Activated CD4-positive, alpha-beta T cell treated with anti-CD3 and anti-CD28 coated beads, Interleukin-2, Interleukin-4, amounts not matched to agents 100 ng/mL and 50 ng/mL, durations not matched to agents 16 hours and 8 hours (primary cell): Measurements from ENCODE around the gene CYP8B1.
"Not testable (repeated sequence)": the region's sequence is repeated elsewhere in the genome, so short reads cannot be mapped to it uniquely, and the experiment has no call there.

Experiments used
- DNase-seq: peaks from one replicate; pipeline ENCODE4 v3.0.0-alpha.2; 2020; ENCODE audit warnings: low spot score

Gene CYP8B1

DNA sequence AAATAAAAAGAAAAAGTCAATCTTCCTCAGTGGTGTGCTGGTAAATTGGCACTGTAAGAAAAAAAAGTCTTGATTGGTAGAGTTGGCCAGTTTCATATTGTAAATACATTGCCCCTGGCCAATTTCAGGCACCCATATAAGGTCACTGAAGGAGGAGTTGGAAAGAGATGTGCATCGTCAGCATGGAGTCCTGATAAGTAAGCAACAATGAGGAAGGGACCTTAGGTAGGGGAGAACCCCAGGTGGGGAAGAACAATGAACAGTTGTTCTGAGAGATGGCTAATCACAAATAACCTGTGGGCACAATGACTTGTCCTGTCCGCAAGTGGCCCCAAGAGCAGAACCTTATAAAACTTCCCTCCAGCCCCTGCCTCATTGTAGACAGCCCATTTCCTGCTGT is 8.6 kb upstream of the CYP8B1 start:
- DNase-seq: no peak

DNA sequence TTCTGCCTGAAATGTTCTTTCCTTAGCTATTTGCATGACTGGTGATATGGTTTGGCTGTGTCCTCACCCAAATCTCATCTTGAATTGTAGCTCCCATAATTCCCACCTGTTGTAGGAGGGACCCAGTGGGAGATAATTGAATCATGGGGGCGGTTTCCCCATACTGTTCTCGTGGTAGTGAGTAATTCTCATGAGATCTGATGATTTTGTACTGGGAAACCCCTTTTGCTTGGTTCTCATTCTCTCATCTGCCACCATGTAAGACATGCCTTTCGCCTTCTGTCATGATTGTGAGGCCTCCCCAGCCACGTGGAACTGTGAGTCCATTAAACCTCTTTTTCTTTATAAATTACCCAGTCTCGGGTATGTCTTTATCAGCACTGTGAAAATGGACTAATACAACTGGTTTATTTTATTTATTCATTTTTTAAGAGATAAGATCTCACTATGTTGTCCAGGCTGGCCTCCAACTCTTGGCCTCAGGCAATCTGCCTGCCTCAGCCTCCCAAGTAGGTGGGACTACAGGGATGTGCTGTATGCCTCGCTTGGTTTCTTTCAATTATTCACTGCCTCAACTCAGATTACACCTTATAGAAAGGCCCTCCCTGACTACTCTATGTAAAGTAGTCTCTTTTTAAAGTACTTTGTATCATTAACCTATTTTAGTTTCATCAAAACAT is 7.7 kb upstream of the CYP8B1 start:
- DNase-seq: not testable (repeated sequence)

DNA sequence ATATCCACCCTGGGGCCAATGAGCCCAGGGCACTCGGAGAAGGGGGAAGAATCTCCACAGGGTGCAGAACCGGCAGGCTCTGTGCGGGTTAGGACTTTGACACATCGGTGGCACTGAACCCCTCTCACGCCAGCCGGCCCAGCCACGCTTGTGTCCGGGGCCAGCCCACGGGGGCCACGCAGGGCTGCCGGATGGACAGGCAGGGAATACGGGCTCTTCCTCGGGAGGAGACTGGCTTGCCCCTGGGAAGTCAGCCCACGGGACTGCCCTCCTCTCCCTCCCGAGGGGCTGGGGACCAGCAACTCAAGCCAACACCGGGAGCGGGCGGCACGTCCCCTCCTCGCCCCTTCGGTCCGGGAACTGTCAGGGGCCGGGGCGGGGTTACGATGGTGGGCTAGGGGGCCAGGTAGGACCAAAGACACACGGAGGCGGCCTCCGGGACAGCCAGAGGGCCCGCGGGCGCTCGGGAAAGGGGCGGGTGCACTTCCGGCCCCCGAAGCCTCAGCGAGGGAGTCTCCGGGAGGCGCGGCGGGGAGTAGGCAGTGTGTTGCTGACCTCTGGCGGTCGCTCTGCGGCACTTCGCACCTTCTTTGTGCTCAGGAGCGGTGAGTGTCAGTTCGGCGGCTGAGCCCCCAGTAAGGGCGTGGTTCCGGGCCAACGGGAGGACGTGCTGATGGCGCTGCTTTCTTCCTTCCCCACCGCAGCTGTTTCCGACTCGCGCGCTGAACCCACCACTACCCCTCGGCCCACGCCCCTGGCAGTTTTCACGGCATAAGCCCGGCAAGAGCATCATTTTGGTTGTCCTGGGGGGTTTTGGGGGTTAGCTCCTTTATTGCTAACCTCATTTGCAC is 5.1 kb upstream of the CYP8B1 start:
- DNase-seq: peak; percentile 92

DNA sequence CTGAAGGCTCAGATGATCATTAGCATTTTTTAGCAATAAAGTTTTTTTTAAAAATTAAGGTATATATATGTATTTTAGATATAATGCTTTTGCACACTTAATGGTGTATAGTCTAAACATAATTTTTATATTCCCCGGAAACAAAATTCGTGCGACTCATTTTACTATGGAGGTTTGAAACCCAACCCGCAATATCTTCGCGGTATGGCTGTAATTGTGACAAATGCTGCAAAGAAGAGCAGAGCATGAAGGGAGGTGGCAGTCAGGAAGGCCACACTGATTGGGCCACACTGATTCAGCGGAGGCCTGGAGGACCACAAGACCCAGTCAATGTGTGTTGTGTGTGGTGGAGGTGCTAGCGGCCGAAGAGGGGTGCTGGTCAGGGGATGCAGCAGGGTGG is 4.5 kb upstream of the CYP8B1 start:
- DNase-seq: no peak

DNA sequence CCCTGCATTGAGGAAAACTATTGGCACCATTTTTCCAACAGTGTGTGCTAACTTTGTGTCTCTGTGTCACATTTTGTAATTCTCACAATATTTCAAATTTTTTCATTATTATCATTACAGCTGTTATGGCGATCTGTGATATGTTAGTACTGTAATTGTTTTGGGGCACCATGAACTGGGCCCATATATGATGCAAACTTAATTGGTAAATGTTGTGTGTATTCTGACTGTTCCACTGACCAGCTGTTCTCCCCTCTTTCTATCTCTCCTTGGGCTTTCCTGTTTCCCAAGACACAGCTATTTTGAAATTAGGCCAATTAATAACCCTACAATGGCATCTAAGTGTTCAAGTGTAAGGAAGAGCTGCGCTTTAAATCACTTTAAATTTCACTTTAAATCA is 2.2 kb upstream of the CYP8B1 start:
- DNase-seq: no peak

DNA sequence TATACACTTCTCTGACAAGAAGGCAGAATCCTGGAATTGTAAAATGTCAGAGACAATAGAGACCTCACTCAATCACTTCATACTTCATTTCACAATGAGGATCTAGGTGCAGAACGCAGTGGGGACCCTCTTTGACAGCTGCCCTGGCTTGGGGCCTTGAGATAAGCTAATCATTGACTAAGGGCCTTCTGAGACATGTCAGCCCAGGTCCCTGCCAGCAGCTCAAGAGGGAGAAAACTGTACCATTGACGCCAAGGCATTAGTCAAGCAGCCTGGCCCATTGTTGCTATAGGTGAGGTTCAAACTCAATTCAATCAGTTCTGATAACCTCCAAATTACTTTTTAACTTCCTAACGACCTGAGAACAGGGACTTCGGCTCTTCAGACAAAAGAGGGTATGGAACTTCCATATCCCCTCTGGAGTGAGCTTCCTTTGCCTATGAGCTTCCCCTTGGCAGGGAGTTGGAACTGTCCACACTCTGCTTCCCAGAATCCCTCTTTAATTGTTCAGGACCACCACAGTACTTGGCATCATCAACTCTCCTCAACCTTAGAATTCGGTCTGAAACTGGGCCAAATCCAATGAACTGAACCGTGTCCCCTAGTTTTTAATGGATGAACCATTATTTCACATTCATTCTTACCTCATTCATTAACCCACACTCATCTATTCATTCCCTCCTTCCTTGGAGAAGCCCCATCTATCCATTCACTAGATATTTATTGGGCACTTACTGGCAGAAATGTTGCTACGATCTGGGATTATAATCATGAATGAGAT is 1.5 kb upstream of the CYP8B1 start:
- no peak for DNase-seq

DNA sequence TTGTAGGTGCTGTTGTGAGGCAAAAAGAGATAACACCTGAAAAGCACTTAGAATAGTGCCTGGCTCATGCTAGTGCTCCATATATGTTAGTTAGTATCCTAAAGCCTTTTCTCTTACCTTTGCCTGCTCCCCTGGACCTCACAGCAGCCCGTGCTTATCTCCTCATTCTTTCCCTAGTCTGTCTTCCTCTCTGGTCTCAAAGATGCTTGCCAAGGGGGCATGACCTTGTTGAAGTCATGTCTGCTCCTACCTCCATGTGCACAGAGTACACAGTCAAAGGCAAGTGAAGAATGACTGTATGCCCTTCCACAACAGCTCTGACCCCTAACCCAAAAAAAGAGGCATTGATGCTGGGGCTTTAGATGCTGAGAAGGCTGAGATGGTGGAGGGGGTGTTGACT is 722 bp upstream of the CYP8B1 start:
- DNase-seq: no peak

DNA sequence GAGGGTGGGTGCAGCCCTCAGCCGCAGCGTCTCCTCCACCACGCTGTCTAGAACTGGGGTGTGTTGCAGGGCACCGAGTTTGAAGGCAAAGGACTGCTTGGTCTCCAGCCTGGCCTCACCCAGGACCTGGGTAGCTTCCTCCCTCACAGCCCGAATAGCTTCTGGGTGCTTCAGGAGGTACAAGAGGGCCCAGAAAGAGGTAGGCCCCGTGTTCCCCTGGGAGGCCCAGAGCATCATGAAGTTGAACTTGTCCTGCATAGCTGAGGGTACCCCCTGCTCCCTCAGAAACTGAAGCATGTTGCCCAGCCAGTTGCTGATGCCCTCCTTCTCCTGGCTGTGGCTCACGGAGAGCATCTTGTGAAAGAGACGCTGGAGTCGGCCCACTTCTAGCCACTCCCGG is 930 bp downstream of the CYP8B1 start:
- DNase-seq: no peak

DNA sequence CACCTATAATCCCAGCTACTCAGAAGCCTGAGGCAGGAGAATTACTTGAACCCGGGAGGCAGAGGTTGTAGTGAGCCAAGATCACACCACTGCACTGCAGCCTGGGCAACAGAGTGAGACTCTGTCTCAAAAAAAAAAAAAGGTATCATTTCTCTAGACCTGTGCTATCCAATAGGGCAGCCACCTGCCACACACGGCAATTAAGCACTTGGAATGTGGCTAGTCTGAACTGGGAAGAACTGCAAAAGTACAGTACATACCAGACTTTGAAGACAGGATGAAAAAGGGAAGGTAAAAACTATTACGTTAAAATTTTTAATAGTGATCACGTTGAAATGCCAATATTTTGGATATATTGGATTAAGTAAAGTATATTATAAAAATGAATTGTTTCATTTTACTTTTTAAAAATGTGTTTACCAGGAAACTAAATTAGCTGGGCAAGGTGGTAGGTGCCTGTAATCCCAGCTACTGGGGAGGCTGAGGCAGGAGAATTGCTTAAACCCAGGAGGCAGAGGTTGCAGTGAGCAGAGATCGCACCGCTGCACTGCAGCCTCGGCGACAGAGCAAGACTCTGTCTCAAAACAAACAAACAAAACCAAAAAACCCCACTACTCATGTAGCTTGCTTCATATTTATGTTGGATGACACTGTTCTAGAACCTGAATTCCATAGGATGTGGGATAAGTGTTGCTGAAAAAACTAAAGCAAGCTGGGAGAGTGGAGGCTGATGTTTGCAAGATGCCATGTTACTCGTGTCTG is 2.3 kb downstream of the CYP8B1 start:
- DNase-seq: no peak

DNA sequence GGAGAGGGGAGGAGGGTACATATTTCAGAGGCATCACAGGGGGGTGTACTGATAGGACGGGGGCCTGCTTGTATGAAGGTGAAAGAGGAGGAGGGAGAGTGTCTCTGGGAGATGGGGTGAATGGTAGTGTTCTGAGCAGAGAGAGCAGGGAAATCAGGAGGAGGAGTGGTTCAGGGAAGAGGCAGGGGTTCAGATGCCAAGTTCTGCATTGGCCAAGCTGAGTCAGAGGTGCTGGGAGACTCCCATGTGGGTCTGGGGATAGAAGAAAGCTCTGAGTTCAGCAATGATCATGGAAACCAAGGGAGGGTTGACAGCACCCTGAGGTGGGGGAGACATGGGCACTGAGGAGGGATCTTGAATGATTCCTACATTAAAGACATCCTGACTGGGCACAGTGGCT is 3.0 kb downstream of the CYP8B1 start:
- DNase-seq: no peak

DNA sequence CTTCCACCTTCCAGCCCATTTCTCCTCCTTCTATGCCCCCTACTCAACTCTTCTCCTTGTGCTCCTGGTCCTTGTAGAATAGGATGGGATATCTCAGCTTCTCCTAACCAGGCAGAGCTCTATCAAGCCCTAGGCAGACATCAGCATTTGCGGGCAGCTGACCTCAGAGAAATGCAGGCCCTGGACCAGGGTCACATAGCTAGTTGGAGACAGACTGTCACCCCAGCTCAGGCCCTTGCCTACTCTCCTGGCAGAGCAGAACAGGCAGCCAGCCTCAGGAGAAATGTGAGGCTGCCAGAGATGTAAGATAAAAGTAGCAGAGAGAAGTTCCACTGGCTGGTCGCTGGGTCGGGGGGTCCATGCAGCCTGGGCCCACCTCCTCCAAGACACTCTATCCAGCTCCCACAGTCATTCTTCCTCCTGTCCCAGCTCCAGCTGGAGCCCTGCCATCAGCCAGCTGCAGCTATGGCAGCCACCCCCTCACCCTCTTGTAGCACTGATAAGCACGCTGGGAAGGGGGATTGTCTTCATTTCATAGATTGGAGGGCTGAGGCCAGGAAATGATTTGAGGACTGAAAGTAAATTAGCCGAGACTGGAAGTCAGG is 4.0 kb downstream of the CYP8B1 start:
- no peak for DNase-seq

DNA sequence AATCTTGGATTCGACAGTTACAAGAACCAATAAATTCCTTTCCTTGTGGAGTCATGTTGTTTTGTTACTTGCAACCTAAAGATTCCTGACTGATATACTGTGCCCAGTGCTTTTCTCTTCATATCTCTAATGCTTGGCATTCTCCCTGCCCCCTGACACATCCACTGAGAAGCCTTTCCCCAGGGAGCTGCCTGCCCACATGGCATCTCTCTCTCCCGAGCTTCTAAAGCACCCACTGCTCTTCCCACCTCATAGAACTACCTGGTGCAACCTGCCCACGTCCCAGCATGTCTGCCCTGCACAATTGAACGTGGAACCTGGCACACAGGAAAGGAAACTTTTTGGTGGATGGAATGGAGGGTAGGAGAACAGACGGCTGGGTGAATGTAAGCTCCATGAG is 6.8 kb downstream of the CYP8B1 start:
- DNase-seq: no peak

DNA sequence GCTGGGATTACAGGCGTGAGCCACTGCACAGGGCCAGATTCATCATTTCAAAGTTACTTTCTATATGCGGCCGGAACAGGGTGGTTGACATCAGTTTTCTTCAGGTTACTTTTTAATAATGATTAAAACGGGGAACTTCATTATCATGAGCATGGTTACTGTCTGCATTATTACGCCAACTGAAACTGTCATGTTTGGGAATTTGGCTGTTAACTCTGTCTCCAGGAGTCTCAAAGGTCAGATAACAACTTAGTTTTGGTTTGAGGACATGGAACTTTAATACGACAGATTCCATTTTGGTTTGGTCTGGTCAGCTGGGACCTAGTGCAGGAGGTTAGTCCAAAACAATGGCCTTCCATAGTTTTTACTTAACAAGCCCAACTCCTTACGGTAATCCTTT is 8.5 kb downstream of the CYP8B1 start:
- no peak for DNase-seq

DNA sequence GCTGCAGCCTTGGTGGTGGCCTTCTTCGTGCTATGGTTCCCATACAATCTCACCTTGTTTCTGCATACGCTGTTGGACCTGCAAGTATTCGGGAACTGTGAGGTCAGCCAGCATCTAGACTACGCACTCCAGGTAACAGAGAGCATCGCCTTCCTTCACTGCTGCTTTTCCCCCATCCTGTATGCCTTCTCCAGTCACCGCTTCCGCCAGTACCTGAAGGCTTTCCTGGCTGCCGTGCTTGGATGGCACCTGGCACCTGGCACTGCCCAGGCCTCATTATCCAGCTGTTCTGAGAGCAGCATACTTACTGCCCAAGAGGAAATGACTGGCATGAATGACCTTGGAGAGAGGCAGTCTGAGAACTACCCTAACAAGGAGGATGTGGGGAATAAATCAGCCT is 10.4 kb downstream of the CYP8B1 start:
- no peak for DNase-seq

DNA sequence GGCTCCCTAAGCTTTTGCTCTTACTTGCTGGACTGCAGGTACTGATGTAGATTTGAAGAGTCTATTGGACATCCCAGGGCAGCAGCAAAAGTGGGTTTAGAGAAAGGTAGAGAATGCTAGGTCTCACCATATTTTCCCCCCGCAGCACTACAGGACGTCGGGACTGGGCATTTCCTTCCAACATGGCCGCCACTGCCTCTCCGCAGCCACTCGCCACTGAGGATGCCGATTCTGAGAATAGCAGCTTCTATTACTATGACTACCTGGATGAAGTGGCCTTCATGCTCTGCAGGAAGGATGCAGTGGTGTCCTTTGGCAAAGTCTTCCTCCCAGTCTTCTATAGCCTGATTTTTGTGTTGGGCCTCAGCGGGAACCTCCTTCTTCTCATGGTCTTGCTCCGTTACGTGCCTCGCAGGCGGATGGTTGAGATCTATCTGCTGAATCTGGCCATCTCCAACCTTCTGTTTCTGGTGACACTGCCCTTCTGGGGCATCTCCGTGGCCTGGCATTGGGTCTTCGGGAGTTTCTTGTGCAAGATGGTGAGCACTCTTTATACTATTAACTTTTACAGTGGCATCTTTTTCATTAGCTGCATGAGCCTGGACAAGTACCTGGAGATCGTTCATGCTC is 11.2 kb downstream of the CYP8B1 start:
- no peak for DNase-seq

DNA sequence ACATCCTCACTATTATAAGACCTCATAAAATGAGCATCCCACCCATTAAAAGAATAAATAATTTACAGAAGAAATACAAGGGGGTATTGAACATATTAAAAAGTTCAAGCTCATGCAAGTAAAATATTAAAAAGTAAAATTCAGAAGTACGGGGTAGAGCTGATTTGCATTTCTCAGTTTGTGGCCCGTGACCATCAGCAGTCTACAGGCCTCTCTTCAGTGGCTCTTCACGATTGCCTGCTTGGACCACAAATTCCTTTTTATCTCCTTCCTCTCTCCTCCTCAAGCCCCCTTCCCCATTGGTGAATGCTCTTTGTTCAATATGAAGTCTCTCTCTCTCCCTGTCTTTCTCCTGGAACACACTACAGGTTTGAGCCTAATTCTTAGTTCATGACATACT is 19.1 kb downstream of the CYP8B1 start:
- no peak for DNase-seq

DNA sequence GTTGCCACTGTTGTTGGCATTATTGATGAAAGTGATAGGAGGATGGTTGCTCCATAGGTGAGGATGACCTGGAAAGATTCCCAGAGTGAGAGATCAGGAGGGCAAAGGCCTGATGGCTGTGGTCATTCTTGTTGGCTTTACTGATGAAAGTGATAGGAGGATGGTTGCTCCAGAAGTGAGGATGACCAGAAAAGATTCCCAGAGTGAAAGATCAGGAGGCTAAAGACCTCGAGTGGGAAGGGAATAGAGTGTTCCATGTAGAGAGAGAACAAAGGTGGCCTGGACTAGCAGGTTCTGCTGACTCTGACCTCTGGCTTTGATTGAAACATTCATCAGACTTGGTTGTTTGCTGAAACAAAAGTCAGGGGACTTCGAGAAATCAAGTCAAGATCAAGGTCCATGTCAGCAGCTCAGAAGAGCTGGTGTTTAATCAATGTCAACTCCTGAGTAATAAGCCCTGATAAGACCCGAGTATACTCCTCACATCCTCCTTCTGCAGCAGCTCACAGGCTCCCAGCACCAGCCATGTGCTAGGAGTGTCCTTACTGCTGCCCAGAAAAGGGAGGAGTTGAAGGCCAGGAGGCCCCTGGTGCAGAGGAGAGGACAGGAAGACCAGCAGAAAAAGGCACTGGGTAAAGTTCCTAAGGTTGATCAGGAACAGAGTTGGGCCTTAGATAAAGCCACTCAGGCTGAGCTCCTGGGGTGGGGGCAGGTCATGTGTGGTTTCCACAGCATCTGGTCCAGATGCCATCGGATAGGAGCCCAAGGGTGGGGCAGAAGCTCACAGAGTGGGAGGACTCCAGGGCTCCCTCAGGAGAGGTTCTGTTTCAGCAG is 19.9 kb downstream of the CYP8B1 start:
- DNase-seq: no peak

DNA sequence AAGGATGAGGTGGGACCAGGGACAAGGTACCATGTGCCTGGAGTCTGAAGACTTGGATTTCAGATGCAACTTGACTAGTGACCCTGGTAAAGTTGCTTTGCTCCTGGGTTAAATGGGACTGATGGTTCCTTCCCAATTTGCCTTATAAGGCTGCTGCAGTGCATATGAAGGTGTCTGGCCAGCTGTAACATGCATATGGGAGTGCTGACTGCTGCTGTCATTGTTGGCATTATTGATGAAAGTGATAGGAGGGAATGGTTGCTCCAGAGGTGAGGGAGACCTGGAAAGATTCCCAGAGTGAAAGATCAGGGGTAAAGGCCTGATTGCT is 20.5 kb downstream of the CYP8B1 start:
- DNase-seq: no peak

DNA sequence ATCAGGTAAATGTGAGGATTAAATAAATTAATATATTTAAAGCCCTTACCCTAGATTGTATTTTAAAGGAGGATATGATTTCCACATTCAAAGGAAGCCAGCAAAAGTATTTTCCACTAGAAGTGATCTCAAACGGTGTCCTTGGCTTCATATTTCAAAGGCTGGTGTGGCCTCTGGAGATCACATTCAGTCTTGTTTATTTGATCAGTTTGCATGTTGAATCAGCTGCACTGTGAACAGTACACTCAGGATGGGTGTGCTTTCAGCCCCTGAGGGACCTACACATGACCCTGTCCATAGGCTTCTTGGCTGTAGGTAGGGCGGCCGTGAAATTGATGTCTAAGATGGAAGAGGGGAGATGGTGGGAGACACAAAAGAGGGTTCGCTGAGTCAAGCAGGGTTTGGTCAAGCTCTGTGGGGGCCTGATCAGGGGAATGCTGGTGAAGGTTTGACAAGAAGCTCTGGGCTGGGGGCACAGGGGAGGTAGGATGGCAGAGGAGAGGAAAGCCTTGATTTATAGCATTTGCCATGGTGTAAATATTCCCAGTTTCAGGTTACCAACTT is 21.9 kb downstream of the CYP8B1 start:
- no peak for DNase-seq

DNA sequence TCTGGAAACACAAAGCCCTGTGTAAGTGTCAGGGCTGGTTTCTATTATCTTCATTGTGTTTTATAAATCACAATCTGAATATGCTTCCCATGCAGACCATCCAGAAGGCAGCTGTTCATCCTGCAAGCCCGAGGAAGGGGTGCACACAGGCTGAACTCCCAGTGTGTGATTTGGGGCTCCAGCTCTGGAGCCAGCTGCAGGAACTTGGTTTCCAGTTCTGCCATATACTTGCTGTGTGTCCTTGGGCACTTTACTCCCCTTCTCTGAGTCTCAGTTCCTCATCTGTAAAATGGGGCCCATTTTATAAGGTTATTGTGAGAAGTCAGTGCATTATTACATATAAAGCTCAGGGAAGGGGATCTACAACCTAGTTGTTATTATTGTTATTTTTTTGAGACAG is 22.6 kb downstream of the CYP8B1 start:
- no peak for DNase-seq
